Esophagus squamous epithelium (tissue), 5 donors: Measurements from ENCODE around the gene CAMK4. TPM values are rescaled to one million over a fixed set of nuclear protein-coding genes. Genes with fewer than 3 reads are reported as not detected.

Experiments used
- DNase-seq: peaks from one replicate; lab custom pipeline; 2025; lab: John Stamatoyannopoulos, UW
- H3K27ac ChIP-seq, 4 donors: fragments of 200-600 bp; sonication (generic); one replicate each; pipeline ENCODE4 v1.5.1; 2016 to 2019; ENCODE audit warnings: mild to moderate bottlenecking in 1 of 4
- H3K27me3 ChIP-seq, 4 donors: fragments of 200-600 bp; sonication (generic); 1 replicate in 3 of 4; 2 replicates in 1 of 4; pipeline versions ENCODE4 v1.5.1 to v1.6.0; 2017 to 2021; ENCODE audit warnings: antibody characterized with exemption in 1 of 4
- H3K36me3 ChIP-seq, 3 donors: fragments of 200-600 bp; sonication (generic); one replicate each; pipeline ENCODE4 v1.5.1; 2016 to 2019
- H3K4me1 ChIP-seq, 3 donors: fragments of 200-600 bp; sonication (generic); one replicate each; pipeline ENCODE4 v1.5.1; 2017 to 2019
- H3K4me3 ChIP-seq, 4 donors: fragments of 200-600 bp; sonication (generic); 1 replicate in 3 of 4; 2 replicates in 1 of 4; pipeline ENCODE4 v1.5.1; 2016 to 2019; ENCODE audit warnings: mild to moderate bottlenecking in 2 of 4, moderate library complexity in 1 of 4
- H3K9me3 ChIP-seq, 3 donors: fragments of 200-600 bp; sonication (generic); one replicate each; pipeline ENCODE4 v1.5.1; 2016 to 2019
- CTCF ChIP-seq, 6 experiments: fragments of 450-650 bp in 4 of 6; fragments of 200-600 bp in 2 of 6; sonication (generic) in 2 of 6; IDR thresholded peaks; one replicate each; pipeline ENCODE4 v1.5.1; 2016 to 2019; ENCODE audit warnings: antibody characterized with exemption in 6 of 6, mild to moderate bottlenecking in 4 of 6, moderate library complexity in 4 of 6
- POLR2A ChIP-seq, 4 donors: fragments of 450-650 bp; IDR thresholded peaks; one replicate each; pipeline ENCODE4 v1.6.1; 2017; ENCODE audit warnings: antibody characterized with exemption in 4 of 4, mild to moderate bottlenecking in 4 of 4, moderate library complexity in 3 of 4
- WGBS, 2 donors: methylation state at CpG; one replicate each; pipeline ENCODE4 v1.1.5; 2018; 5-methylcytosine and 5-hydroxymethylcytosine counted together
- intact Hi-C: fragments of 100-400 bp; cut with DNase I; formaldehyde crosslinking; loops from one replicate; pipeline ENCODE4 v1.15.0; 2022
- total RNA-seq, 4 donors: library from RNA; depleted of rRNA; stranded (reverse); fragments of >200 nt; gene quantifications; one replicate each; pipeline ENCODE4 v1.1.0, GENCODE V29; 2016
- donor health status: DM: yes; HTN: yes; CAD: no.

The CAMK4 gene
- total RNA-seq, 4 donors from 2014 or later, result 1.5 to 3.2 (median 2.6) TPM

DNA sequence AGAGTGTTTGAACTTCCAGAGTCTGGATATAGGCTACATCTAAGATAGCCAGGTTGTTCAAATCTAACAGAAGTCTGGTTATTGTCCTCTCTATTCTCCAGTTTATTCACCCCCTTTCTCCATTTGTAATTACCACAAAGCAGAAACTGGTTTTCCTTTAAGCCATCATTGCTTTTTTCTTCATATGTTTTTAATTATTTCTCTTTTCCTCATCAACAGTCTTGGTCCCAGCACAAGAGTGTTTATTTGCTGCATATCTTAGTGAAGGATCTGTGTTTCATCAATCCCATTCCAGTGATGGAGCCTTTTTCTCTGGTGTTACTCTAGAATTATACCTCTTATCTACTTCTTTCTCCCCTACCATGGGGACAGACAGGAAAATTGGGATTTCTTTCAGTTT lies 142.2 kb downstream of the CAMK4 start:
- no peaks in the 10 kb centered on the region for H3K27me3 ChIP-seq
- no peak overlapping the region for H3K4me3 ChIP-seq
- H3K4me1 ChIP-seq, result no peaks in the 10 kb centered on the region
- TF ChIP-seq CTCF (IDR thresholded peaks at IDR 0.05) (no peak), POLR2A (IDR thresholded peaks at IDR 0.05) (no peak)
- no peak for DNase-seq
- no peaks in the 10 kb centered on the region for H3K36me3 ChIP-seq
- no peak overlapping the region for H3K27ac ChIP-seq
- no peaks in the 10 kb centered on the region for H3K9me3 ChIP-seq
- intact Hi-C loops, result no loop called here

GRCh38 chr5:111367115-111367514 lies 142.9 kb downstream of the CAMK4 start:
- Histone ChIP-seq H3K9me3 (no peaks in the 10 kb centered on the region), H3K4me3 (no peak overlapping the region), H3K27ac (no peak overlapping the region), H3K36me3 (no peaks in the 10 kb centered on the region), H3K4me1 (no peaks in the 10 kb centered on the region), H3K27me3 (no peaks in the 10 kb centered on the region)
- TF ChIP-seq CTCF (IDR thresholded peaks at IDR 0.05), result no peak
- no peak for TF ChIP-seq POLR2A (IDR thresholded peaks at IDR 0.05)
- no peak for DNase-seq
- intact Hi-C loops, result no loop called here
- 60 to 72% methylated on average over 3 of the region's 3 CpGs for WGBS, 2 donors

DNA sequence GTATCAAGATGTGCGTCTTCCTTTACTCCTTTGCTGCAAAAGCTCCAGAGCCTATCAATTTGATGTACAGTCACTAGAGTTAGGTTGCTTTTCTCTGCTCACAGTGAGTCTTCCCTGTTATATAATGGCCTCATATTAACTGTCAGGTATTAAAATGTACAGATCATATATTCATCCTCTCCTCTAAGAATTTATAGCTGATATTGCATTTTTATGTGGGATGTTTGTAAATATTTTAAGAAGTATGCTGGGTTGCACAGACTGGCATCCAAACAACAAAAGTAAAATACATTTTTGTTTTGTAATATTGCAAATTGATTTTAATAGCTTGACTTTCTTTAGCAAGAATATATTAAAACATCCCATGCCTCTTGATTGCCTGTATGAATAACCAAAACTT lies 148.6 kb downstream of the CAMK4 start:
- no peaks in the 10 kb centered on the region for H3K4me1 ChIP-seq
- no peaks in the 10 kb centered on the region for H3K36me3 ChIP-seq
- TF ChIP-seq CTCF (IDR thresholded peaks at IDR 0.05), result no peak
- no peak for TF ChIP-seq POLR2A (IDR thresholded peaks at IDR 0.05)
- no peak for DNase-seq
- H3K4me3 ChIP-seq, result no peak overlapping the region
- intact Hi-C loops, result no loop called here
- no peak overlapping the region for H3K27ac ChIP-seq
- no peaks in the 10 kb centered on the region for H3K27me3 ChIP-seq
- WGBS, 2 donors, result 93 to 100% methylated on average over 1 of the region's 1 CpG
- no peaks in the 10 kb centered on the region for H3K9me3 ChIP-seq

DNA sequence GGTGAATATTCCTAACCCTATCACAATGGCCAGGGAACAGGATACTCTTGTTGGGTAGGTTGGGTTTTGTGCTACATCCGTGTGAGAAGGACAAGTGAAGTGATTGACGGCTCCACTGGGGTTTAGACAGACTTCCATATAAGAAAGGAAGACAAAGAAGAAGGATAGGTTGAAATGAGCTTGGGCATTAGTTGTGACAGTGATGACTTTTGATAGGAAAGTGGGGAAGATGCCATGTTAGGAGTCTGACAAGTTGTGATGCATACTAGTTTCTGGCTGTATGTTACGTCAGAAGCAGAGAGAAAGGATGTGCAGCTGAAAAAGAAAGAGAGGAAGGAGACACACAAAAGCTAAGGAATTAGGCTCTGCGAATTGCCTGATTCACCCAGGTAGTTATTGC lies 150.2 kb downstream of the CAMK4 start:
- Histone ChIP-seq H3K4me3 (no peak overlapping the region), H3K36me3 (no peaks in the 10 kb centered on the region), H3K27me3 (no peaks in the 10 kb centered on the region), H3K27ac (no peak overlapping the region), H3K9me3 (no peaks in the 10 kb centered on the region), H3K4me1 (no peaks in the 10 kb centered on the region)
- no peak for TF ChIP-seq POLR2A (IDR thresholded peaks at IDR 0.05)
- no peak for TF ChIP-seq CTCF (IDR thresholded peaks at IDR 0.05)
- DNase-seq, result no peak
- intact Hi-C loops, result no loop called here
- 71 to 72% methylated on average over 4 of the region's 4 CpGs for WGBS, 2 donors

GRCh38 chr5:111375645-111376044 lies 151.5 kb downstream of the CAMK4 start:
- Histone ChIP-seq H3K27me3 (no peaks in the 10 kb centered on the region), H3K4me3 (no peak overlapping the region), H3K36me3 (no peaks in the 10 kb centered on the region), H3K4me1 (no peaks in the 10 kb centered on the region), H3K27ac (no peak overlapping the region), H3K9me3 (no peaks in the 10 kb centered on the region)
- no peak for DNase-seq
- 57 to 94% methylated on average over 2 of the region's 2 CpGs for WGBS, 2 donors
- TF ChIP-seq CTCF (IDR thresholded peaks at IDR 0.05) (no peak), POLR2A (IDR thresholded peaks at IDR 0.05) (no peak)
- intact Hi-C loops, result no loop called here
